Stimulated activated CD4-positive, alpha-beta T cell treated with anti-CD3 and anti-CD28 coated beads, Interleukin-15, amount 100 ng/mL, for 1 hour (primary cell): ENCODE measurements around the gene ARL16.

ENCODE experiments used
- DNase-seq, 2 donors: peaks; one replicate each; pipeline ENCODE4 v3.0.0-alpha.2; 2020; ENCODE audit warnings: low read depth in 1 of 2, low spot score in 1 of 2

The ARL16 gene

DNA sequence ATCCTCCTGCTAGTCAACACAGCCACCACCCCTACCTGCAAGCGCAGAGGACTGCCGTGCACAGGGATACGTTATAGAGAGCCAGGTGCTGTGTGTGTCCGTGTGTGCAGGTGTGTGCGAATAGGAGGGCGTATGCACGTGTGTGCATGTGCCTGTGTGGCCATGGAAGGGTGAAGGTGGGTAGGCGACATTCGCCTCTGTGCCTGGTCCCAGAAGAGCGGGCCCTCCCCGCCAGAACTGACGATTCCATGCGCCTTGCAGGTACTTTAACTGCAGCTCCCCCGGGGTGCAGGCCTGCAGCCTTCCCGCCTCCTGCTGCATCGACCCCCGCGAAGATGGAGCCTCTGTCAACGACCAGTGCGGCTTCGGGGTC is 36.0 kb downstream of the ARL16 start:
- no peak for DNase-seq

- no peak for DNase-seq
These were observed 36.6 kb downstream of the ARL16 start for GRCh38 chr17:81646869-81647600.

- DNase-seq = no peak
These were observed 38.3 kb downstream of the ARL16 start for GRCh38 chr17:81644976-81645952.

- DNase-seq = no peak
These were observed 39.1 kb downstream of the ARL16 start for GRCh38 chr17:81644496-81644895.

DNA sequence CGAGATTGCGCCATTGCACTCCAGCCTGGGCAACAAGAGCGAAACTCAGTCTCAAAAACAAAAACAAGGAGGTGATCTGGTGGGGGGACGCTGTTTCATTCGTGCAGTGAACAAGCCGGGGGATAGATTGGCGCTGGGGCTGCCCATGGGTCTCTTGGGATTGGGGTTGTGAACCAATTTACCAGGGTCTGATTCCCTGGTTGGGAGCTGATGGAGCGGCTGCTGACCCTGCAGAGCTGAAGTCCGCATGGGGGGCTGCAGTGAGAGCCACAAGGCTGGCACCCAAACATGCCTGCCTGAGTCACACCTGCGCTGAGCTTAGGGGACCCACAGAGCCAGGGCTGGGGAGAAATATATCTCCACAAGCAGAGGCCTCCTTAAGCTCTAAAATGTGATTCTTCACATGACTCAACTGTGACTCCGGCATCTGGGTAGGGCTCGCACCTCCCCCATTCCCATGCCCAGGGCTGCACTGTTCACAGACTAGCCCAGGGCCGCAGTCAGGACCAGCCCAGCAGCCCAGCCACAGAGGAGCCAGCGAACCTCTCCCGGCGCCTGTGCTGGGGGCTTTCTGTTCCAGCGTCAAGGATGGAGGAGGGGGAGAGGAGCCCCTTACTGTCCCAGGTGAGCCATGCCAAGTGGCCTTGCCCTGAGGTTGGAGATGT is 41.6 kb downstream of the ARL16 start:
- no peak for DNase-seq

DNA sequence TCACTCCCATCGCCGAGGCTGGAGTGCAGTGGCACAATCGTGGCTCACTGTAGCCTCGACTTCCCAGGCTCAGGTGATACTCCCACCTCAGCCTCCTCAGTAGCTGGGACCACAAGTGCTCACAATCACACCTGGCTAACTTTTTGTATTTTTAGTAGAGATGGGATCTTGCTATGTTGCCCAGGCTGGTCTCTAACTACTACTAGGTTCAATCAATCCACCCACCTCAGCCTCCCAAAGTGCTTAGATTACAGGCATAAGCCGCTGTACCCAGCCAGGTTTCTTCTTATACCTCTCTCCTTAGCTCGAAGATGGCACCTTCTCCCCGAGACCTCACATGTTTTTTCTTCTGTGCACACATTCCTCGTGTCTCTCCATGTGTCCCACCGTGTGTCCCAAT is 43.6 kb downstream of the ARL16 start:
- no peak for DNase-seq

- no peak for DNase-seq
These were observed 44.9 kb downstream of the ARL16 start for GRCh38 chr17:81638683-81639082.

GRCh38 chr17:81636505-81637288 is 46.9 kb downstream of the ARL16 start, which contains the start of the genes NPLOC4 and TSPAN10:
Gene NPLOC4 (minus strand): TSS chr17:81637112. CDS start chr17:81636930, 182 bp downstream.
Gene TSPAN10 (plus strand): TSS chr17:81637196. CDS start chr17:81642413, 5,217 bp downstream.
- peak; percentile 76 to 85 for DNase-seq

DNA sequence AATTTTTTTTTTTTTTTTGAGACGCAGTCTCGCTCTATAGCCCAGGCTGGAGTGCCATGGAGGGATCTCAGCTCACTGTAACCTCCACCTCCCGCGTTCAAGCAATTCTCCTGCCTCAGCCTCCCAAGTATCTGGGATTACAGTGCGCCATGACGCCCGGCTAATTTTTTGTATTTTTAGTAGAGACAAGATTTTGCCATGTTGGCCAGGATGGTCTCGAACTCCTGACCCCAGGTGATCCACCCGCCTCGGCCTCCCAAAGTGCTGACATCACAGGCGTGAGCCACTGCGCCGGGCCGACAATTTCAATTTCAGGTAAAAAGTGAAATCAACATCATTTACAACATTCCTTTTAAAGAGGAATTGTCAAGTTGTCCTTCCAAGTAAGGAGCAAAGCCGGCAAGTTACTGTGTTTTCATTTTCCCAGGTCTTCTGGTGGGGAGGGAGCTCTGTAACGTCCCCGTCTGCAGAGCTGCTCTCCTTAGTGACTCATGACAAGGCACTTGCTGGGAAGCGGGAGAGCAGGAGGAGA is 47.6 kb downstream of the ARL16 start:
- DNase-seq = no peak

DNA sequence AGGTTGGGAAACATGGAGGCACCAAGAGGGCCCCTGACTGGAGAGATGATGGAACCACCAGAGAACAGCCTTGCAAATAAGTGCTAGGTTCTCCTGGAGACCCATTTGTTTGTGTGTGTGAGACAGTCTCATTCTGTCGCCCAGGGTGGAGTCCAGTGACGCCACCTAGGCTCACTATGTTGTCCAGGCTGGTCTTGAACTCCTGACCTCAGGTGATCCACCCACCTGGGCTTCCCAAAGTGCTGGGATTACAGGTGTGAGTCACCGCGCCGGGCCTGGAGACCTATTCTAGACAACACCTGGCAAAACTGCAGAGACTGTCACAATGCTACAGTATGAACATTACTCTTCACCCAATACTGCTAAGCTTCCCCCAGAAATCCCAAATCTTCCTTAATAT is 48.2 kb downstream of the ARL16 start:
- no peak for DNase-seq

GRCh38 chr17:81631482-81631881 is 52.1 kb downstream of the ARL16 start:
- no peak for DNase-seq
